HG02885 (cell line): ENCODE results near the gene LDLRAD4.

Experiments used
- ATAC-seq: cut with Tn5 transposase; IDR thresholded peaks from one replicate; pipeline ENCODE4 v1.9.1; 2021; ENCODE audit warnings: mild to moderate bottlenecking; ENCODE audit not compliant: unreplicated experiment, poor library complexity

The LDLRAD4 gene

GRCh38 chr18:13613591-13614501 is 395.3 kb downstream of the LDLRAD4 start:
- peak; percentile 23 for ATAC-seq

- ATAC-seq = no peak
Observed at GRCh38 chr18:13614641-13615288, 396.2 kb downstream of the LDLRAD4 start.

- no peak for ATAC-seq
Observed at GRCh38 chr18:13615432-13615861, 396.9 kb downstream of the LDLRAD4 start.

GRCh38 chr18:13616041-13616440 is 397.5 kb downstream of the LDLRAD4 start:
- ATAC-seq = no peak

- ATAC-seq = no peak
Observed at GRCh38 chr18:13616525-13617035, 398.0 kb downstream of the LDLRAD4 start.

GRCh38 chr18:13617826-13618515 is 399.4 kb downstream of the LDLRAD4 start:
- no peak for ATAC-seq

GRCh38 chr18:13618760-13619438 is 400.3 kb downstream of the LDLRAD4 start:
- no peak for ATAC-seq

- no peak for ATAC-seq
Observed at GRCh38 chr18:13619505-13620205, 401.1 kb downstream of the LDLRAD4 start.

- no peak for ATAC-seq
Observed at GRCh38 chr18:13620206-13620672, 401.7 kb downstream of the LDLRAD4 start.

GRCh38 chr18:13620818-13621445 is 402.4 kb downstream of the LDLRAD4 start:
- no peak for ATAC-seq

GRCh38 chr18:13621446-13621849 is 402.9 kb downstream of the LDLRAD4 start:
- ATAC-seq = no peak

GRCh38 chr18:13621886-13622619 is 403.5 kb downstream of the LDLRAD4 start:
- ATAC-seq = no peak

GRCh38 chr18:13622751-13623150 is 404.2 kb downstream of the LDLRAD4 start:
- no peak for ATAC-seq

- ATAC-seq = no peak
Observed at GRCh38 chr18:13623348-13623747, 404.8 kb downstream of the LDLRAD4 start.

GRCh38 chr18:13623871-13624270 is 405.3 kb downstream of the LDLRAD4 start:
- ATAC-seq = no peak

GRCh38 chr18:13624563-13625237 is 406.1 kb downstream of the LDLRAD4 start:
- ATAC-seq = no peak

- no peak for ATAC-seq
Observed at GRCh38 chr18:13625355-13625754, 406.8 kb downstream of the LDLRAD4 start.
